ENCODE data around the gene OR2J1. TPM values are rescaled to one million over a fixed set of nuclear protein-coding genes. Genes with fewer than 3 reads are reported as not detected.

OR2J1 gene
- total and polyA plus RNA-seq, 9 of the 15 experiments (the other 6 are each of a cell fraction or from before 2014, with no cell fraction given), result not detected

DNA sequence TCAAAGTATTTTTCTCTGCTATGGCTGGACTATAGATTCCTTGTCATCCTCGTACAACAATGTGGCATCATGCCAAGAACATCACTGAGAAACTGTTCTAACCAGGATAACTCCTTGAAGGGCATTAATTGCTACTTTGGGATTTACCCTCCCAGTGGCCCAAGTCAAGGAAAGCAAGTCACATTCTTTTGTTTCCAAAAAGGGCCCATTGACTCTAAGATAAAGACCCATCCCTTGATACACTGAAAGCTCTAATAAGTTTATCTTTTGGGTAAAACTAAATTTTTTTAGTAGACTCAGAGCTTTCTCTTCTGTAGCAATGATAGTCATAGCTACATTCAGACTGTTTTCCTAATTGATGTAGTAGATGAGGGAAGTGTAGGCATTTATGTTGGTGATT lies 8.5 kb downstream of the OR2J1 start, which contains the start of gene OR2J3:
Gene OR2J3, plus strand, starts transcription at position 301 of the 400 bp plus-strand sequence. CDS start 3,833 bp downstream, outside the sequence.
- Histone ChIP-seq H2AFZ (ENCODE audit: low read depth, low read length) (no peak within 1 kb of the TSS), H3K4me2 (ENCODE audit: insufficient read depth, low read length) (no peak within 1 kb of the TSS), H3K79me2 (ENCODE audit: control insufficient read depth, insufficient read depth, low read length) (no peaks in the 10 kb centered on the region), H3K4me1 (replicated peaks in 1 of 2; ENCODE audit: control insufficient read depth in 2 of 2, insufficient read depth in 2 of 2, low read length in 2 of 2) (no peaks in the 10 kb centered on the region), H4K20me1 (replicated peaks; ENCODE audit: control insufficient read depth, insufficient read depth, low read length) (no peaks in the 10 kb centered on the region), H3K36me3 (ENCODE audit: control insufficient read depth, insufficient read depth, low read length) (no peaks in the 10 kb centered on the region), H3K27ac (ENCODE audit: extremely low read depth, low read depth, low read length) (no peak within 1 kb of the TSS), H3K27me3 (ENCODE audit: control insufficient read depth in 2 of 2, insufficient read depth in 2 of 2, low read length in 2 of 2) (no peaks in the 10 kb centered on the region), H3K9ac (ENCODE audit: insufficient read depth in 1 of 2, low read depth in 2 of 2, low read length in 2 of 2) (no peak within 1 kb of the TSS), H3K9me3 (replicated peaks; ENCODE audit: control insufficient read depth, insufficient read depth, low read depth, low read length) (no peaks in the 10 kb centered on the region), H3K4me3 (no peak within 1 kb of the TSS), H3K9me1 (ENCODE audit: control insufficient read depth, insufficient read depth, low read length) (no peaks in the 10 kb centered on the region)
- BruUV-seq (replicated peaks), result no TSS peak
- WGBS (ENCODE audit: insufficient coverage, low coverage, missing lambda C conversion rate), result 0% methylated on average over 1 of the region's 1 CpG
- CTCF ChIA-PET (ENCODE audit: low intra/inter-chr PET ratio), result no interaction called here
- ATAC-seq (no peak), DNase-seq (ENCODE audit: extremely low read depth in 1 of 4, low spot score in 3 of 4) (no peak), FAIRE-seq (no peak)
- TF ChIP-seq NFIX (CRISPR knock-in tag; IDR thresholded peaks at IDR 0.05; ENCODE audit: low read depth), result peak; percentile 31; the same call in 1 of the 2 replicates
- TF ChIP-seq SRSF9 (IDR thresholded peaks at IDR 0.05; ENCODE audit: borderline replicate concordance, low read depth, low read length), result no peak
- peak; percentile 82 for TF ChIP-seq NFIC (IDR thresholded peaks at IDR 0.05)
- intact Hi-C loops (cut with micrococcal nuclease), result no loop called here
- POLR2A ChIA-PET, result interaction anchor here (0.6 kb wide), 1 partner anchor 452 kb away, joined by 3 read pairs; the partner anchor contains the start of gene UBD
- in situ Hi-C loops (cut with MboI), result no loop called here

DNA sequence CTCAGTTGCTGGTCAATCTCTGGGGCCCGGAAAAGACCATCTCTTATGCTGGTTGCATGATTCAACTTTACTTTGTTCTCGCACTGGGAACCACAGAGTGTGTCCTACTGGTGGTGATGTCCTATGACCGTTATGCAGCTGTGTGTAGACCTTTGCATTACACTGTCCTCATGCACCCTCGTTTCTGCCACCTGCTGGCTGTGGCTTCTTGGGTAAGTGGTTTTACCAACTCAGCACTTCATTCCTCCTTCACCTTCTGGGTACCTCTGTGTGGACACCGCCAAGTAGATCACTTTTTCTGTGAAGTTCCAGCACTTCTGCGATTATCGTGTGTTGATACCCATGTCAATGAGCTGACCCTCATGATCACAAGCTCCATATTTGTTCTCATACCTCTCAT lies 12.8 kb downstream of the OR2J1 start:
- CTCF ChIA-PET (ENCODE audit: low intra/inter-chr PET ratio), result no interaction called here
- intact Hi-C loops (cut with micrococcal nuclease) (no loop called here), in situ Hi-C loops (cut with MboI) (no loop called here)
- Histone ChIP-seq H3K27me3 (ENCODE audit: control insufficient read depth in 2 of 2, insufficient read depth in 2 of 2, low read length in 2 of 2) (no peaks in the 10 kb centered on the region), H3K9me3 (replicated peaks; ENCODE audit: control insufficient read depth, insufficient read depth, low read depth, low read length) (no peaks in the 10 kb centered on the region), H3K4me2 (ENCODE audit: insufficient read depth, low read length) (no peak overlapping the region), H3K4me3 (no peak overlapping the region), H4K20me1 (replicated peaks; ENCODE audit: control insufficient read depth, insufficient read depth, low read length) (no peaks in the 10 kb centered on the region), H3K9ac (ENCODE audit: insufficient read depth in 1 of 2, low read depth in 2 of 2, low read length in 2 of 2) (no peak overlapping the region), H3K4me1 (replicated peaks in 1 of 2; ENCODE audit: control insufficient read depth in 2 of 2, insufficient read depth in 2 of 2, low read length in 2 of 2) (no peaks in the 10 kb centered on the region), H3K9me1 (ENCODE audit: control insufficient read depth, insufficient read depth, low read length) (no peaks in the 10 kb centered on the region), H3K36me3 (ENCODE audit: control insufficient read depth, insufficient read depth, low read length) (no peaks in the 10 kb centered on the region), H3K27ac (ENCODE audit: extremely low read depth, low read depth, low read length) (no peak overlapping the region), H2AFZ (ENCODE audit: low read depth, low read length) (no peak overlapping the region), H3K79me2 (ENCODE audit: control insufficient read depth, insufficient read depth, low read length) (no peaks in the 10 kb centered on the region)
- no peak for FAIRE-seq
- WGBS (ENCODE audit: insufficient coverage, low coverage, missing lambda C conversion rate), result 2% methylated on average over 7 of the region's 7 CpGs
- POLR2A ChIA-PET, result interaction anchor here (0.8 to 1.3 kb wide), 2 partner anchors 10 to 17 kb away, joined by 3 to 4 read pairs; no protein-coding TSS in a partner anchor
- no TSS peak for BruUV-seq (replicated peaks)
- peak in 1 of 4 experiments; percentile 32 for DNase-seq (ENCODE audit: extremely low read depth in 1 of 4, low spot score in 3 of 4)
- TF ChIP-seq ZNF316 (IDR thresholded peaks at IDR 0.05), result peak; percentile 80
- TF ChIP-seq, protein P1, sequence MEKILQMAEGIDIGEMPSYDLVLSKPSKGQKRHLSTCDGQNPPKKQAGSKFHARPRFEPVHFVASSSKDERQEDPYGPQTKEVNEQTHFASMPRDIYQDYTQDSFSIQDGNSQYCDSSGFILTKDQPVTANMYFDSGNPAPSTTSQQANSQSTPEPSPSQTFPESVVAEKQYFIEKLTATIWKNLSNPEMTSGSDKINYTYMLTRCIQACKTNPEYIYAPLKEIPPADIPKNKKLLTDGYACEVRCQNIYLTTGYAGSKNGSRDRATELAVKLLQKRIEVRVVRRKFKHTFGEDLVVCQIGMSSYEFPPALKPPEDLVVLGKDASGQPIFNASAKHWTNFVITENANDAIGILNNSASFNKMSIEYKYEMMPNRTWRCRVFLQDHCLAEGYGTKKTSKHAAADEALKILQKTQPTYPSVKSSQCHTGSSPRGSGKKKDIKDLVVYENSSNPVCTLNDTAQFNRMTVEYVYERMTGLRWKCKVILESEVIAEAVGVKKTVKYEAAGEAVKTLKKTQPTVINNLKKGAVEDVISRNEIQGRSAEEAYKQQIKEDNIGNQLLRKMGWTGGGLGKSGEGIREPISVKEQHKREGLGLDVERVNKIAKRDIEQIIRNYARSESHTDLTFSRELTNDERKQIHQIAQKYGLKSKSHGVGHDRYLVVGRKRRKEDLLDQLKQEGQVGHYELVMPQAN (IDR thresholded peaks at IDR 0.05; ENCODE audit: borderline replicate concordance), result no peak
- TF ChIP-seq, protein P2, sequence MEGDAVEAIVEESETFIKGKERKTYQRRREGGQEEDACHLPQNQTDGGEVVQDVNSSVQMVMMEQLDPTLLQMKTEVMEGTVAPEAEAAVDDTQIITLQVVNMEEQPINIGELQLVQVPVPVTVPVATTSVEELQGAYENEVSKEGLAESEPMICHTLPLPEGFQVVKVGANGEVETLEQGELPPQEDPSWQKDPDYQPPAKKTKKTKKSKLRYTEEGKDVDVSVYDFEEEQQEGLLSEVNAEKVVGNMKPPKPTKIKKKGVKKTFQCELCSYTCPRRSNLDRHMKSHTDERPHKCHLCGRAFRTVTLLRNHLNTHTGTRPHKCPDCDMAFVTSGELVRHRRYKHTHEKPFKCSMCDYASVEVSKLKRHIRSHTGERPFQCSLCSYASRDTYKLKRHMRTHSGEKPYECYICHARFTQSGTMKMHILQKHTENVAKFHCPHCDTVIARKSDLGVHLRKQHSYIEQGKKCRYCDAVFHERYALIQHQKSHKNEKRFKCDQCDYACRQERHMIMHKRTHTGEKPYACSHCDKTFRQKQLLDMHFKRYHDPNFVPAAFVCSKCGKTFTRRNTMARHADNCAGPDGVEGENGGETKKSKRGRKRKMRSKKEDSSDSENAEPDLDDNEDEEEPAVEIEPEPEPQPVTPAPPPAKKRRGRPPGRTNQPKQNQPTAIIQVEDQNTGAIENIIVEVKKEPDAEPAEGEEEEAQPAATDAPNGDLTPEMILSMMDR (IDR thresholded peaks at IDR 0.05 in 2 of 3, conservative IDR thresholded peaks at IDR 0.05 in 1 of 3; ENCODE audit: insufficient read depth in 2 of 3, low read depth in 1 of 3, low read length in 3 of 3), result peak; percentile 35 to 42 (median 38); a peak in 4 of 6 replicates
- no peak for TF ChIP-seq HDAC6 (IDR thresholded peaks at IDR 0.05; ENCODE audit: low read depth, low read length)
- peak; percentile 19 to 38; a peak in 2 of 4 replicates for TF ChIP-seq RAD21 (CRISPR knock-in tag; conservative IDR thresholded peaks at IDR 0.05 in 1 of 2, IDR thresholded peaks at IDR 0.05 in 1 of 2)
- TF ChIP-seq ZNF57 (CRISPR knock-in tag; IDR thresholded peaks at IDR 0.05), result no peak
- peak; percentile 75 for TF ChIP-seq C11orf30 (IDR thresholded peaks at IDR 0.05; ENCODE audit: low read depth)
- TF ChIP-seq MAFK (IDR thresholded peaks at IDR 0.05; ENCODE audit: low read length), result peak; percentile 37; the same call in 1 of the 2 replicates
- TF ChIP-seq MAFG (tag; conservative IDR thresholded peaks at IDR 0.05), result peak; percentile 58
- peak; percentile 20; the same call in 1 of the 2 replicates for TF ChIP-seq MAFF (IDR thresholded peaks at IDR 0.05; ENCODE audit: low read length)
- ATAC-seq, result peak; percentile 82

All from K562 (cell line).